ENCODE measurements around the gene NGLY1. TPM values are rescaled to one million over a fixed set of nuclear protein-coding genes. Genes with fewer than 3 reads are reported as not detected.

NGLY1 gene

Small RNA genes lying within 50 kb of the gene (small RNA-seq; reads per million reads assigned to genes)
- gene CRIP1P2 (ENCODE audit: insufficient read depth) = not detected

All from mesendoderm (in vitro differentiated cells).